ENCODE measurements around the gene HOXB3. TPM values are rescaled to one million over a fixed set of nuclear protein-coding genes. Genes with fewer than 3 reads are reported as not detected.

HOXB3 gene
- total and polyA plus RNA-seq, 7 donors = 6.2 to 64.3 (median 25.3) TPM

DNA sequence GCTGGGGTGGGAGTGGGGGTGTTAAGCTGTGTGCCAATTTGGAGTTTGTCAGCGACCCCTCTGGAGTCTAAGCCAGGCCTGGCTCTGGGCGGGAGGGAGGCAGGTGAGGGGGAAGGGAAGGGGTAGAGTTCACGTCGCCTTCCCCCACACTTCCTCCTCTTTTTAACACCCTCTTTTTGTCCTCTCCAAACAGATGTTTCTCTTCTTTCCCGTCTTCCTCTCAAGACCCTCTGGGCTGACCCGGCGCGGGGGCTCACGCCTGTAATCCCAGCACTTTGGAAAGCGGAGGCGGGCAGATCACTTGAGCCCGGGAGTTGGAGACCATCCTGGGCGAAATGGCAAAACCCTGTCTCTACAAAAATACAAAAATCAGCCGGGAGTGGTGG is 62.5 kb downstream of the HOXB3 start:
- Histone ChIP-seq H3K4me3 (peak overlapping the region in 3 of 4 donors; percentile 27 to 39 (median 39)), H3K9me3 (no peaks in the 10 kb centered on the region), H3K36me3 (no peaks in the 10 kb centered on the region), H3K27me3 (no peaks in the 10 kb centered on the region), H3K27ac (peak overlapping the region in 3 of 4 donors; percentile 16 to 44 (median 39)), H3K4me1 (peaks cover 0 to 25% (median 21%) of the 10 kb centered on the region in 4 donors)
- WGBS, 2 donors = 61 to 76% methylated on average over 14 of the region's 14 CpGs
- no peak for DNase-seq
- intact Hi-C loops (cut with DNase I) = no loop called here
- no peak for TF ChIP-seq POLR2A (IDR thresholded peaks at IDR 0.05)
- no peak for TF ChIP-seq POLR2AphosphoS5 (IDR thresholded peaks at IDR 0.05)
- no peak for TF ChIP-seq CTCF (IDR thresholded peaks at IDR 0.05)
- no peak for TF ChIP-seq EP300 (IDR thresholded peaks at IDR 0.05)

- DNase-seq = no peak
- intact Hi-C loops (cut with DNase I) = no loop called here
- Histone ChIP-seq H3K27ac (peak overlapping the region in 3 of 4 donors; percentile 16 to 44 (median 39)), H3K27me3 (no peaks in the 10 kb centered on the region), H3K36me3 (no peaks in the 10 kb centered on the region), H3K4me3 (peak overlapping the region in 3 of 4 donors; percentile 27 to 39 (median 39)), H3K4me1 (peaks cover 0 to 31% (median 27%) of the 10 kb centered on the region in 4 donors), H3K9me3 (no peaks in the 10 kb centered on the region)
- 34 to 36% methylated on average over 59 of the region's 59 CpGs for WGBS, 2 donors
- TF ChIP-seq CTCF (IDR thresholded peaks at IDR 0.05) (no peak), POLR2AphosphoS5 (IDR thresholded peaks at IDR 0.05) (no peak), POLR2A (IDR thresholded peaks at IDR 0.05) (no peak), EP300 (IDR thresholded peaks at IDR 0.05) (no peak)
Observed at GRCh38 chr17:48526608-48527546, 63.2 kb downstream of the HOXB3 start.

GRCh38 chr17:48523010-48523409 is 67.0 kb downstream of the HOXB3 start:
- H3K36me3 ChIP-seq = no peaks in the 10 kb centered on the region
- intact Hi-C loops (cut with DNase I) = no loop called here
- no peaks in the 10 kb centered on the region for H3K9me3 ChIP-seq
- H3K4me3 ChIP-seq = no peak overlapping the region
- 74 to 75% methylated on average over 6 of the region's 6 CpGs for WGBS, 2 donors
- H3K27ac ChIP-seq = peak overlapping the region in 3 of 4 donors; percentile 56 to 79 (median 65)
- no peak for DNase-seq
- TF ChIP-seq CTCF (IDR thresholded peaks at IDR 0.05) (no peak), POLR2A (IDR thresholded peaks at IDR 0.05) (no peak), EP300 (IDR thresholded peaks at IDR 0.05) (no peak), POLR2AphosphoS5 (IDR thresholded peaks at IDR 0.05) (no peak)
- no peaks in the 10 kb centered on the region for H3K27me3 ChIP-seq
- H3K4me1 ChIP-seq = peaks cover 0 to 34% (median 31%) of the 10 kb centered on the region in 4 donors

- 59 to 74% methylated on average over 8 of the region's 8 CpGs for WGBS, 2 donors
- no peaks in the 10 kb centered on the region for H3K27me3 ChIP-seq
- H3K9me3 ChIP-seq = no peaks in the 10 kb centered on the region
- no peaks in the 10 kb centered on the region for H3K36me3 ChIP-seq
- no peak overlapping the region for H3K4me3 ChIP-seq
- TF ChIP-seq POLR2A (IDR thresholded peaks at IDR 0.05) (no peak), POLR2AphosphoS5 (IDR thresholded peaks at IDR 0.05) (peak in 2 of 4 donors; percentile 32 to 36)
- no peak for DNase-seq
- intact Hi-C loops (cut with DNase I) = no loop called here
- H3K4me1 ChIP-seq = peaks cover 0 to 30% (median 26%) of the 10 kb centered on the region in 4 donors
- peak overlapping the region in 3 of 4 donors; percentile 56 to 79 (median 65) for H3K27ac ChIP-seq
Observed at GRCh38 chr17:48522031-48522653, 67.9 kb downstream of the HOXB3 start.

- no peaks in the 10 kb centered on the region for H3K27me3 ChIP-seq
- 53 to 87% methylated on average over 1 of the region's 1 CpG for WGBS, 2 donors
Observed at GRCh38 chr17:48520631-48521079, 69.4 kb downstream of the HOXB3 start.

More at GRCh38 chr17:48520631-48521079, 69.4 kb downstream of the HOXB3 start:
- H3K4me1 ChIP-seq = peaks cover 0 to 25% (median 22%) of the 10 kb centered on the region in 4 donors
- no peak overlapping the region for H3K27ac ChIP-seq
- intact Hi-C loops (cut with DNase I) = no loop called here
- no peaks in the 10 kb centered on the region for H3K9me3 ChIP-seq
- no peak overlapping the region for H3K4me3 ChIP-seq
- H3K36me3 ChIP-seq = no peaks in the 10 kb centered on the region
- TF ChIP-seq CTCF (IDR thresholded peaks at IDR 0.05) (no peak), EP300 (IDR thresholded peaks at IDR 0.05) (no peak)
- DNase-seq = no peak

All from sigmoid colon (tissue), 7 donors.